Right lobe of liver (tissue), 6 donors: ENCODE measurements around the gene NRP2. TPM values are rescaled to one million over a fixed set of nuclear protein-coding genes. Genes with fewer than 3 reads are reported as not detected.

ENCODE experiments used
- ATAC-seq, 4 donors: fragments of 200-7000 bp; cut with Tn5 transposase; one replicate each; pipeline ENCODE4 v1.9.1; 2020; ENCODE audit warnings: mild to moderate bottlenecking in 4 of 4, moderate library complexity in 4 of 4
- DNase-seq, 3 donors: peaks; one replicate each; pipeline ENCODE4 v3.0.0-alpha.2; 2020
- H3K27ac ChIP-seq, 3 donors: fragments of 200-600 bp; one replicate each; pipeline ENCODE4 v1.8.0; 2022
- H3K27me3 ChIP-seq, 2 donors: fragments of 200-600 bp; one replicate each; pipeline ENCODE4 v1.8.0; 2022
- H3K36me3 ChIP-seq, 4 donors: fragments of 200-600 bp; sonication (generic) in 1 of 4; one replicate each; pipeline versions ENCODE4 v1.5.1 to v1.8.0; 2017 to 2022; ENCODE audit warnings: control low read depth in 1 of 4
- H3K4me1 ChIP-seq, 4 donors: fragments of 200-600 bp; sonication (generic) in 1 of 4; one replicate each; pipeline versions ENCODE4 v1.5.1 to v1.8.0; 2017 to 2022; ENCODE audit warnings: control low read depth in 1 of 4
- H3K4me3 ChIP-seq, 3 donors: fragments of 200-600 bp; one replicate each; pipeline ENCODE4 v1.8.0; 2022
- H3K9me3 ChIP-seq, 4 donors: fragments of 200-600 bp; sonication (generic) in 1 of 4; one replicate each; pipeline versions ENCODE4 v1.5.1 to v1.8.0; 2017 to 2022; ENCODE audit warnings: control low read depth in 1 of 4
- POLR2A ChIP-seq: fragments of 450-650 bp; IDR thresholded peaks from one replicate; pipeline ENCODE4 v1.6.1; 2017; ENCODE audit warnings: antibody characterized with exemption, mild to moderate bottlenecking
- WGBS: methylation state at CpG from one replicate; pipeline ENCODE4 v1.1.6; 2018; ENCODE audit warnings: low coverage, low lambda C conversion rate; ENCODE audit not compliant: insufficient coverage; ENCODE audit errors: missing lambda C conversion rate; 5-methylcytosine and 5-hydroxymethylcytosine counted together
- intact Hi-C, 2 donors: fragments of 100-400 bp; cut with DNase I; formaldehyde crosslinking; loops; one replicate each; pipeline versions ENCODE4 v1.11.2 to v1.14.1; 2022
- total RNA-seq, 6 experiments: library from RNA; depleted of rRNA in 2 of 6; stranded (reverse); fragments of >200 nt in 2 of 6; fragmentation: NEBNext Ultra II Directional in 3 of 6; extraction: Animal tissue kit (Norgen Biotek cat#: 25700) in 3 of 6; gene quantifications; one replicate each; pipeline versions ENCODE4 v1.1.0 to v1.2.4, GENCODE V29; 2016 to 2023
- TF ChIP-seq, protein P1 (sequence below), 4 donors: fragments of 200-600 bp in 3 of 4; fragments of 450-650 bp in 1 of 4; IDR thresholded peaks; one replicate each; pipeline versions ENCODE4 v1.5.1 to v1.8.0; 2016 to 2022; ENCODE audit warnings: antibody characterized with exemption in 4 of 4, mild to moderate bottlenecking in 2 of 4
- donor health status: DM: no; HTN: yes; CAD: no.
- donor health status: DM: no; HTN: no; CAD: no.
- donor health status: DM: no; HTN: no; CAD: no.
- donor health status: DM: no; HTN: yes; CAD: no.
- donor health status: DM: no; HTN: yes; CAD: no.

Gene NRP2
- total RNA-seq, 6 experiments from 2014 or later = 5.5 to 23.7 (median 8.6) TPM

DNA sequence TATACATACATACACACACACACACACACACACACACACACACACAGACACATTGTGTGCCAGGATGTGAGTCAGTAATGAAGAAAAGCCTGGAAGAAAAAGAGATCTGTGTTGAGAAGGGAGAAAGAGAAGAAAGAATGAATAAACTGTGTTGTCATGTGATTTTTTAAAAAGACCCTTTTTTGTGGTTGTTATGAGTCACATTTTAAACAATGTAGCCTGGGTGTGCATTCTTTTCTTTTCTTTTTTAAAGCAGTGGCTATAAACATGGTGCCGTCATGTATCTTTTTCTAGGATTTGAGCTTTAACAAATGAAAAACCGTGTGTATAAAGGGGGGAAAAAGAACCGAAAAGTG, 87.2 kb downstream of the NRP2 start:
- Histone ChIP-seq H3K27ac (no peak overlapping the region), H3K36me3 (no peaks in the 10 kb centered on the region), H3K27me3 (no peaks in the 10 kb centered on the region), H3K4me1 (peaks cover 0 to 7% (median 0%) of the 10 kb centered on the region in 4 donors), H3K9me3 (no peaks in the 10 kb centered on the region), H3K4me3 (no peak overlapping the region)
- WGBS = 52% methylated on average over 3 of the region's 3 CpGs
- DNase-seq (no peak), ATAC-seq (no peak)
- TF ChIP-seq, protein P1, sequence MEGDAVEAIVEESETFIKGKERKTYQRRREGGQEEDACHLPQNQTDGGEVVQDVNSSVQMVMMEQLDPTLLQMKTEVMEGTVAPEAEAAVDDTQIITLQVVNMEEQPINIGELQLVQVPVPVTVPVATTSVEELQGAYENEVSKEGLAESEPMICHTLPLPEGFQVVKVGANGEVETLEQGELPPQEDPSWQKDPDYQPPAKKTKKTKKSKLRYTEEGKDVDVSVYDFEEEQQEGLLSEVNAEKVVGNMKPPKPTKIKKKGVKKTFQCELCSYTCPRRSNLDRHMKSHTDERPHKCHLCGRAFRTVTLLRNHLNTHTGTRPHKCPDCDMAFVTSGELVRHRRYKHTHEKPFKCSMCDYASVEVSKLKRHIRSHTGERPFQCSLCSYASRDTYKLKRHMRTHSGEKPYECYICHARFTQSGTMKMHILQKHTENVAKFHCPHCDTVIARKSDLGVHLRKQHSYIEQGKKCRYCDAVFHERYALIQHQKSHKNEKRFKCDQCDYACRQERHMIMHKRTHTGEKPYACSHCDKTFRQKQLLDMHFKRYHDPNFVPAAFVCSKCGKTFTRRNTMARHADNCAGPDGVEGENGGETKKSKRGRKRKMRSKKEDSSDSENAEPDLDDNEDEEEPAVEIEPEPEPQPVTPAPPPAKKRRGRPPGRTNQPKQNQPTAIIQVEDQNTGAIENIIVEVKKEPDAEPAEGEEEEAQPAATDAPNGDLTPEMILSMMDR (IDR thresholded peaks at IDR 0.05) = no peak
- no peak for TF ChIP-seq POLR2A
- intact Hi-C loops = loop anchor here in 1 of 2 donors (10.0 kb wide), 1 partner anchor 155 kb away; no protein-coding TSS in a partner anchor

DNA sequence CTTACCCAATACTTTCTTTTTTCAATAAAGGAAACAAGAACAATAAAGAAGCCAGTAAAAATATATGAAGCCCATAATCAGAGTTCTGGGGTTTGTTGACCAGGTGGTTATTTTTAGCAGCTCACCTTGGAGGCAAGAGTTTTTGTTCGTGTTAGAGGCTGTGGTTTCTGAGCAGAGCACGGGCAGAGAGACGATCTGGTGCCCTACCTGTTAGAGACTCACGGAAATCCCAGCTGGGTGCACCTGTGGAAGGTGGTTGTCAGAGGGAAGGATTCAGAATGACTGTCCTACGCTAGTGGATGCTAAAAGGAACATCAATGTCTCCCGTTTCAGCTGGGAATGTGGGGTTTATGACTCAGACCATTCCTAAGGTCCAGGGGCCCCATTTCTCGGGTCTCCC, 87.6 kb downstream of the NRP2 start:
- WGBS = 46% methylated on average over 4 of the region's 7 CpGs
- no peak for ATAC-seq

DNA sequence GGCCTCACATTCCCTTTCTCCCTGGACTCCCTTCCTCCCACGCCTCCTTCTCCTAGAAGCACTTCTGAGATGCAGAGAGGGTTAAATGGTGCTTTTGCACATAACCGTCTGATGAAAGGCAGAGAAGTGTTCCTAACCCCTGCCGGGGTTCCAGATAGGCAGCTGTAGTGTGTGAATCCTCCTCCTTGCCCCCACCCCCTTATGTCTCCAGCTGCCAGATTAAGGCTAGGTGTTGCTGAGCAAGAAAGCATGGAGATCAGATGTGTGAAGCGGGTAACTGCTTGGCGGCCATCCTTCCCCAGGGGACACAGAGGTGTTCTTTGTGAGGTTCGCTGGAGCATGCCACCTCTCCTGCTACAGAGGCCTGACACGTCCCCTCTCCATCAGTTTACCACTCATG, 88.3 kb downstream of the NRP2 start:
- no peak for DNase-seq
- TF ChIP-seq POLR2A = no peak
- TF ChIP-seq, protein P1 (IDR thresholded peaks at IDR 0.05) = no peak
- no peaks in the 10 kb centered on the region for H3K36me3 ChIP-seq
- intact Hi-C loops = loop anchor here in 1 of 2 donors (5.0 kb wide), 1 partner anchor 117 kb away; no protein-coding TSS in a partner anchor
- no peaks in the 10 kb centered on the region for H3K9me3 ChIP-seq
- H3K27me3 ChIP-seq = no peaks in the 10 kb centered on the region
- WGBS = 61% methylated on average over 4 of the region's 7 CpGs
- peaks cover 0 to 7% (median 0%) of the 10 kb centered on the region in 4 donors for H3K4me1 ChIP-seq
- no peak overlapping the region for H3K27ac ChIP-seq
- ATAC-seq = no peak
- H3K4me3 ChIP-seq = no peak overlapping the region

More for the DNA sequence above, 87.6 kb downstream of the NRP2 start:
- H3K4me1 ChIP-seq = peaks cover 0 to 7% (median 0%) of the 10 kb centered on the region in 4 donors
- H3K27ac ChIP-seq = no peak overlapping the region
- no peaks in the 10 kb centered on the region for H3K9me3 ChIP-seq
- no peaks in the 10 kb centered on the region for H3K36me3 ChIP-seq
- no peak for DNase-seq
- no peaks in the 10 kb centered on the region for H3K27me3 ChIP-seq
- TF ChIP-seq, protein P1 (IDR thresholded peaks at IDR 0.05) = no peak
- TF ChIP-seq POLR2A = no peak
- intact Hi-C loops = loop anchor here in 1 of 2 donors (5.0 to 10.0 kb wide), 2 partner anchors 117 to 155 kb away; no protein-coding TSS in a partner anchor
- no peak overlapping the region for H3K4me3 ChIP-seq

DNA sequence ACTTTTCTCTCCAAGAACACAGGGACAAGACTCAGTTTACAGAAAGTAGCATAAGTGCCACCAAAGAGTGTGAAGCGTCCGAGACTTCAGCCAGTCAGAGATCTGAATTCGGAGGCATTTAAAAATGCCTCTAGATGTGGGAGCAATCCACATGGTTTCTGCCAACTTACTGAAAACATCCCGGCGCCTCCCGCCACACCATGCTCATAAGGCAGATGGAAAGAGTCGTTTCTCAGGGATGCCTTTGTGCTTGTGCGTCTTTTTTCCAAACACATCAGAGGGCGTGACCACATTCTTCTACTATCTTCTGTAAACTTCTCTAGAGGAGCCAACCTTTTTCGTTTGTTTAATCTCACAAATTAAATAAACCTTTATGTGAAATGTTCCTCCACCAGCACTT, 88.7 kb downstream of the NRP2 start:
- Histone ChIP-seq H3K27me3 (no peaks in the 10 kb centered on the region), H3K4me1 (peaks cover 0 to 7% (median 0%) of the 10 kb centered on the region in 4 donors), H3K9me3 (no peaks in the 10 kb centered on the region), H3K36me3 (no peaks in the 10 kb centered on the region), H3K4me3 (no peak overlapping the region), H3K27ac (no peak overlapping the region)
- ATAC-seq (no peak), DNase-seq (no peak)
- intact Hi-C loops = loop anchor here in 1 of 2 donors (5.0 kb wide), 1 partner anchor 116 kb away; no protein-coding TSS in a partner anchor
- TF ChIP-seq, protein P1 (IDR thresholded peaks at IDR 0.05) = no peak
- no peak for TF ChIP-seq POLR2A
- WGBS = 24% methylated on average over 6 of the region's 10 CpGs
